ENCODE data around the gene RERE.

DNA sequence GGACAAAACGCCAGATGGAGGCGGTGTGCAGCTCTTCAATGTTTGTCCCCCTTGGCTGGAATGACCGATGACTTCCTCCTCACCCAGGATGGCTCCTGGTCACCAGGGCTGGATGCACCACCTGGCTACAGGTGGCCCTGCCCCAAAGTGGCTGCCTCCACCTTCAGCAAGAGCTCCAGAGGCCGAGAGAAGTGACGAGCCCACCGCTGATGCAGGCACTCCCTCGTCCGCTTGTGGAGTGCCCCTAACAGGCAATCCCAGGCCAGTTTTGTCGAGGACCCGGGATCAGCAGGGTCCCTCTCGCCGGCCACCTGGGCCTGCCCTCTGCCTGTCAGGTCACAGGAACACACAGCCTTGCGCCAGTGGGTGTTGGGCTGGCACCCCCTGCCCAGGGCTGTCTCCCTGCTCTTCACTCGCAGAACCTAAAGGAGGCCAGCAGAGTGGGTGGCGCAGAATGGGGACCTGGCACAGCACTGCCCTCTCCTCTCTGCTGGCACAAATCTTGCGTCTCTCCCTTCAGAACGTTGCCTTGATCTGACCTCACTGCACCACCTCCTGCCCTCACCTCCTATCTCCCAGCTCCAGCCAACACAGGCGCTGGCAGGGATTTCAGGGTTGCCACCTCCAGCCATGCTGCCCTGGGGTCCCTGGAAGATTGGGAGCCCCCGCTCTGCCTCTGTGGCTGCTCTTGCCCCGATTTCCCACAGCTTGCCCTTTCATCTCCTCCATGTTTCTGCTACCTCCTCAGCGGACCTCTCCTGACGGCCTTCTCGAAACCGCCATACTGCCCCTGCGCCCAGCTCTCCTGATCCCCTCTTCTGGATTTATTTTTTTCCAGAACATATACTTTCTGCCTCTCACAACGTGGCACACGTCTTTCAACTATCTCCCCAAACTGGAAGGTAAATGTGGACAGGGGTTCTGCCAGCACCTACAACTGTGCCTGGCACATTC, 460.9 kb downstream of the RERE start:
- TF ChIP-seq ZNF384 (IDR thresholded peaks at IDR 0.05) (no peak), FOXM1 (IDR thresholded peaks at IDR 0.05; ENCODE audit: borderline replicate concordance) (no peak), FOXK2 (IDR thresholded peaks at IDR 0.05) (no peak), BHLHE40 (IDR thresholded peaks at IDR 0.05; ENCODE audit: borderline replicate concordance) (no peak), L3MBTL2 (conservative IDR thresholded peaks at IDR 0.05) (no peak), SP1 (IDR thresholded peaks at IDR 0.05) (no peak), ARNT (IDR thresholded peaks at IDR 0.05) (no peak), FOXA1 (IDR thresholded peaks at IDR 0.05) (no peak)
